ENCODE measurements around the gene RSAD2.
A peak's percentile ranks its signal among the peaks of the same experiment; 100 is the strongest.

Gene RSAD2

GRCh38 chr2:6908291-6908690, 30.7 kb downstream of the RSAD2 start:
- no peak for DNase-seq

DNA sequence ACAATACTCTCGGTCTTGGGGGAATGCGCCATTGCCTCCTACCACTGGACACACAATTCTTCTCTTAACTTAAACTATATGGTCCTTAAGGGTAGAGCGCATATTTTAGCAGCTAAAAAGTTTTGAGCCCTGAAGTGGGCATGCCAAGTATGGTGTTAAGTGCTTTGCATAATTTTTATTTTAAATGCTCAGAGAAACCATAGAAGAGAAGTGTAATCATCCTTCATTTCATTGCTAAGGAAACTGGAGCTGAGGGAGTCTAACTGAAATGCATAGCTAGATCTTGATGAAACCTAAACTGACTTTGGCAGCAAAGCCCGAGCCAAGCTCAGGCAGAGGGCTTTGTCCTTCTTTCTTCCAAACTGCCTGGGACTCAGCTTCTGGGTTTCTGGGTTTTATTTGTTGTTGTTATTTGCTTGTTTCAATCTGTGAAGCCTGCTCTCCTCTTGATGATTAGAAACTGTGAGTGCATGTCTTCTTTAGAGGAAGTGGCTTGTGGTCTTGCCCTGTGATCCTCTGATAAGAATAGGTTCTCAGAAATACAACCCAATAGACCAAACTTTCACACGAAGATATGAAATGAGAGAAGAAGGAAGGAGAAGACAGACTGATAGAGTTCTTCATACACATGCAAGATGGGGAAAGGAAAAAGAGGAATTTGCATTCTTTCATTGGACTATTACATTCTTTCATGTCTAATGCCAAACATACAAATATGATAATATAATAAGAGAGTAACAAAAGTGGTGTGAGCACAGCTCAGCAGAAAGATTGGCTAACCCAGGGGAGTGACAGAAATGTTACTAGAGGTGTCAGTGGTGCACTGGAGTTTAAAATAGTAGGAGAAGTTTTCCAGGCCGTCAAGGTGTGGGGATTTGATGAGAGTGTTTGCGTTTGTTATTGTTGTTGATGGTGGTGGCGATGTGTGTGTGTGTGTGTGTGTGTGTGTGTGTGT, 32.1 kb downstream of the RSAD2 start:
- DNase-seq, result no peak

GRCh38 chr2:6911721-6912120, 34.1 kb downstream of the RSAD2 start:
- DNase-seq, result no peak

DNA sequence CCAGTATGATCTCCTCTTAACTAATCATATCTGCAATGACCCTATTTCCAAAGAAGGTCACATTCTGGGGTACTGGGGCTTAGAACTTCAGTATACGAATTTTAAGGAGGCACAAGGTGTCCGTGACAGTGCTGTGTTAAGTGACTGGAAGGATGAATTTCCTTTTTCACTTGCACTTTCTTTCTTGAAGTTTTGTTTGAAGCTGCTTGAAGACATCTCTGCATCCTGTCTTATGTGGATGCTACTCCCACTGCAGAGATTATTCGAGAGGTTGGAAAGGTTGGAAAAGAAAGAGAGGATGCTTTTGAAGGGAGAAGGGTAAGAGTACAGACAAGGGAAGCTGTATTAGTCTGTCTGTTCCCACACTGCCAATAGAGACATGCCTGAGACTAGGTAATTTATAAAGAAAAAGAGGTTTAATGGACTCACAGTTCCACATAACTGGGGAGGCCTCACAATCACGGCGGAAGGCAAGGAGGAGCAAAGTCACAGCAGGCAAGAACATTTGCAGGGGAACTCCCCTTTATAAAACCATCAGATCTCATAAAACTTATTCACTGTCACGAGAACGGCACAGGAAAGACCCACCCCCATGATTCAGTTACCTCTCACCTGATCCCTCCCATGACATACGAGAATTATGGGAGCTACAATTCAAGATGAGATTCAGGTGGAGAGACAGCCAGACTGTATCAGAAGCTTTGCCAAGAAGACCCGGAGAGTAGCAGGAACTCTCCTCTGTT, 36.0 kb downstream of the RSAD2 start:
- no peak for DNase-seq

- DNase-seq, result no peak
Observed at GRCh38 chr2:6914828-6915227, 37.3 kb downstream of the RSAD2 start.

- no peak for DNase-seq
Observed at GRCh38 chr2:6915399-6915798, 37.8 kb downstream of the RSAD2 start.

- no peak for DNase-seq
Observed at GRCh38 chr2:6916224-6916623, 38.6 kb downstream of the RSAD2 start.

- no peak for DNase-seq
Observed at GRCh38 chr2:6916736-6917070, 39.1 kb downstream of the RSAD2 start.

DNA sequence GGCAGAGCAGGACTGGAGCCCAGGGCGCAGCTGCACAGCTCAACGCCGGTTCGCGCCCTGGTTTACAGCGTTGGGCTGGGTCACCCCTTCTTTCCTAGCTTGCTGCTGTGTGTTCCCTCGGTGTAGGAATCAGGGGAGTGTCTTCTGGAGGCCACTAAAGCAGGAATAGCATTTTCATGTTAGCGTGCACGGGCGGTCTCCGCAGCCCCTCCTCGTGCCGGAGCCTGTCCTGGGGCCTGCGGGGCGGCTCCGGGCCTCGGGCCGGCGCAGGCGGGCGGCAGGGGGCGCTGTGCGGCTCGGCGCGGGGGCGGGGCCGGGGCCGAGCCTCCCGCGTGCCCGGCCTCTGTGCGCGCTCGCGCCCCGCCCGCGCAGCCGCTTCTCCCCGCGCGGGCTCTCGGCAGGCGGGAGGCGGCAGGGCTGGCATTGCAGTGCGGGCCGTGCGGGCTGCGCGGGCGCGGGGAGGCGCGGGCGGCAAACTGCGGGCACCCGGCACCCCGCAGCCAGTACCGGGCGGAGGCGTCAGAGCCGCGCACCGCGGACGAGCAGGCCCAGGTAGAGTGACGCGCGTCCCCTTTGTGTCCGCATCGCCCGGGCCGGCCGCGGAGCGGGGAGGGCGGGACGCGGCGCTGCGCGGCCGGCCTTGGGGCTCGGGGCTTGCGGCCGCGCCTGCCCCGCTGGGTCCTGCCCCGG, 39.6 kb downstream of the RSAD2 start, which contains the start of gene RNF144A:
Gene RNF144A (plus strand): TSS at position 342 of the 690 bp plus-strand sequence. CDS start 79,515 bp downstream, outside the sequence.
- peak; percentile 44 for DNase-seq

GRCh38 chr2:6917761-6918421, 40.3 kb downstream of the RSAD2 start:
- DNase-seq, result no peak

- no peak for DNase-seq
Observed at GRCh38 chr2:6919901-6920742, 42.5 kb downstream of the RSAD2 start.

- DNase-seq, result no peak
Observed at GRCh38 chr2:6920743-6921064, 43.1 kb downstream of the RSAD2 start.

DNA sequence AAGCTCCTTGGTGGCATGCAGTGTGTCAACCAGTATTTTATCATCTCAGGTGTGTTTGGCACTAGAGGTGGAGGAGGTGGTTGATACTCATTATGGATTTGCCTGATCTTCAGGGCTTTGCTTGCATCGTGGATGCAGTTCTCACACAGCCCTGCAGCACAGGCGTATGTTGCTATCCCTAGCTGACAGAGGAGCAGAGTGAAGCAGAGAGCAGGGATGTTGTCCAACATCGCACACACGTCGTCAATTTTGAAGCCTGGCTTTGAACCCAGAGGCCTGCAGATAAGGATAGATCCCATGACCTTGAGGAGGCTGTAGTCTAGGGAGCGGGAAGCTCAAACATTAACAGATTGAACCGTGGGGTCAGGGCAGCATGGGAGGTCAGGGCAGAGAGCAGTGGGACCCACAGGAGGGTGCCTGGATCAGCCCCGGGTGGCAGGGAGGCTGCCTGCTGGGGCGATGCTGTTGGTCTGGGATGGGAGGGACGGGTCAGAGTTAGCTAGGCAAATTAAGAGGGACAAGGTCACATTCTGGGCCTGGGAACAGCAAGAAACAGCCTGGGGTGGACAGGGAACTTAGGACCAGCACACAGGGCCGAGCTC, 43.8 kb downstream of the RSAD2 start:
- DNase-seq, result no peak

- no peak for DNase-seq
Observed at GRCh38 chr2:6922201-6922656, 44.7 kb downstream of the RSAD2 start.

DNA sequence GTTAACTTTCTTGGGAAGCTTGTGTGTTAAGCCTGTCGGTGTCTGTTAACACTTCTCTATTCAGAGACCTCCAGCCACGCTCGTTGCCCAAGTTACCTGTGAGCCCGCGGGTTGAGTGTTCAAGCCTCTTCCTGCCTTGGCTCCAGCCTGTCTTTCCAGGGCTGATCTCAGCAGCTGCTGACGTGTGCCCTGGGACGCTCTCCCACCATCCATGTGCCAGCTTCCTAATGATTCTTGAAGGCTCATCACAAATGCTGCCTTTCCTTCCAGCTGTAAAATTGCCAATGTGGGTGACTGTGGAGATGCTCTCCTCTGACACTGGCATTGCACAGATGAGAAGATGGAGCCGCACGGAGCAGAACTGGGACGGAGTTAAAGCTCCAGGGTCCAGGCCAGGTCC, 45.7 kb downstream of the RSAD2 start:
- no peak for DNase-seq

DNA sequence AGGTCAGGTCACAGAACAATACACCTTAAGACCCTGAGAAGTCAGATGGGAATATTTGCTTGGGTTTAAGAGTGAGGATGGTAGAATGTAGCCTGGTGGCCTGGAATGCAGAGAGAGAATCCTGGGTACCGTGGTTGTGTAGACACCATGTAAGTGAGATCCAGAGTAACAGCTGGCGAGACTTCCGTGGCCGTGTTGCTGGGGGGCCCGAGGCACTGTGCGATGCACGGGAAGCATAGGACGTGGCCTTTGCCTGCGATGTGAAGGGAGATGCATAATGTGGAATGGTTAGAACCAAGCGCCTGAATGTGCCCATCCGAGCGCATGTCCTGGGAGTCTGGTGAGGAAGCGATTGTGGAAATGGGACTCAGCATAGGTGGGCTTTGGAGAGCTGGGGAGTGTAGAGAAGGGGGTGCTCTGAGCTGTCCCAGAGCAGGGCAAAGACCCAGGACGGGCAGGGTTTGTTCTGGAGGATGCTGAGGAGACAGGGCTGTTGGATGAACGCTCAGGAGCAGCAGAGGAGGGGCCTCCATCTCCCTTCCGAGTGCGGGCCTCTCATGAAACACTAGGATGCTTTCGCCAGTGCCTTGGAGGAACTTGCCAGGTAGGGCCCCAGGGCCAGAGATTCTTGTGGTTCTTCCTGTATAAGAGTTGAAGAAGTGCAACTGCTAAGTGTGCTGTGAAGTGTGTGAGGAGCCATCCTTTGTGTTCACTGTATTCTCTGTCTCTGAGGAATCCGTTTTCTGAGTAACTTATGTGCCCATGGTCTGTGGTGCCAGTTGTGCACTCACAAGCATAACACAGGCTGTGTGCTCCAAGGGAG, 46.7 kb downstream of the RSAD2 start:
- no peak for DNase-seq

- no peak for DNase-seq
Observed at GRCh38 chr2:6924924-6925409, 47.4 kb downstream of the RSAD2 start.

DNA sequence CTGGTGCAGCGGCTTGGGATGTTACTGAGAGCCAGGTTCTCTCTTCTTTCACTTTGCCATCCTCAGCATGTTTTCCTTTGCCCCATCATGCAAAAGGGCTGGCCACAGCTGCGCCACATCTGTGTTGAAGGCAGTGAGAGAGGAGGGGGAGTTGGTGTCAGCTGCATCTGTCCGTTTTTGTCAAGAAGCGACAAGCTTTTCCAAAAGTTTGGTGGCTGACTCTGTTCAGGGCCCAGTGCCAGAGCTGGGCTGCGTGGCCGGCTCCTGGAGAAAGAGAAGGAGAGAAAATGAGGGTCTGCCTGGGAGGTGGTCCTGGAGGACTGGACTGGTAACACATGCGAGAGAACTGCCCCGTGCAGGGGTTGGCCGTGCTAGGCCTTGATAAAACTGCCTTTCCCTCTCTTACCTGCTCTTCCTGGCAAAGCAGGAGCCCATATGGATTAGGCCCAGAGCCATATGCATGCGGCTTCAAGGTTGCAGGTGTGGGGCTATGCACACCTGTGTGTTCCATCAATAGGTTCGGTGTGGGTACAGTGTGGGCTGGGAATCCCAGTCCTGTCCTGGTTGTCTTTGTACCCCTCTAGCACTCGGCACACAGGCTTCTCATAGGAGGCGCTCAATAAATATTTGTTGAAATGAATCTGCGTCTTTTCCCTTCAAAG, 48.6 kb downstream of the RSAD2 start:
- no peak for DNase-seq

GRCh38 chr2:6927186-6927585, 49.6 kb downstream of the RSAD2 start:
- no peak for DNase-seq

DNA sequence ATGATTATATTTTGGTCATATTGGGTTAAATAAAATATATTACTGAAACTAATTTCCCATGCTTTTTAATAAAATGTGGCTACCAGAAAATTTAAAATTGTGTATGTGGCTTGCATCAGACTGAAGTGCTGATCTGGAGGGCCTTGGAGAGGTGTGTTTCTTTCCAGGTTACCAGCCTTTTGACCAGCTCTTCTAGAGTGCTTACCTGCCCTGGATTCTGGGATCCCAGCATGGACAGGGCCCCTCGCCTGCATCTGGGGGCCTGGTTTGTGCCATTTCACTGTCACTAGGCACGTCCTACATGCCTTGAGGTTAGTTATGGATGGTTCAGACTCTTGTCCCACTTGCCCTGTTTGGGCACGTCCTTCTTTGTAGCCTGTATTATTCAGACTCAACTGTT, 50.2 kb downstream of the RSAD2 start:
- no peak for DNase-seq

All from T1000 (cell line).